G401 (cell line): ENCODE results near the gene TCEAL4. TPM values are rescaled to one million over a fixed set of nuclear protein-coding genes. Genes with fewer than 3 reads are reported as not detected.
A peak's percentile ranks its signal among the peaks of the same experiment; 100 is the strongest.
"Not testable (repeated sequence)": the region's sequence is repeated elsewhere in the genome, so short reads cannot be mapped to it uniquely, and the experiment has no call there.

ENCODE experiments used
- DNase-seq: peaks from one replicate; pipeline ENCODE4 v3.0.0-alpha.2; 2015; ENCODE audit warnings: low spot score
- in situ Hi-C: cut with HindIII; loops from 2 replicates; pipeline ENCODE4 v1.10.0; 2016; ENCODE audit warnings: low sequenced_read_pairs, mixed read lengths
- total RNA-seq: library from RNA; depleted of rRNA; stranded (reverse); fragments of >200 nt; shearing (Covaris generic); gene quantifications from 2 replicates; pipeline ENCODE4 v1.2.3, GENCODE V29; 2014

Gene TCEAL4
- total RNA-seq, 1 experiment from 2014 or later, result 45.2 TPM

- in situ Hi-C loops, result no loop called here
- no peak for DNase-seq
These were observed 719 bp upstream of the TCEAL4 start for GRCh38 chrX:103584596-103584995.

- in situ Hi-C loops, result no loop called here
- DNase-seq, result peak; percentile 22
These were observed 965 bp downstream of the TCEAL4 start for GRCh38 chrX:103586314-103586646.

- in situ Hi-C loops, result no loop called here
- DNase-seq, result no peak
These were observed 1.3 kb downstream of the TCEAL4 start for GRCh38 chrX:103586659-103587058.

- DNase-seq, in situ Hi-C loops: not testable (repeated sequence)
These were observed 7.0 kb downstream of the TCEAL4 start for GRCh38 chrX:103592295-103592694.

- in situ Hi-C loops, DNase-seq: not testable (repeated sequence)
These were observed 9.9 kb downstream of the TCEAL4 start for GRCh38 chrX:103595202-103595601.

GRCh38 chrX:103607364-103608305, 22.3 kb downstream of the TCEAL4 start, which contains the start of gene TCEAL3:
TSS of gene TCEAL3 (plus strand) at chrX:103607963. CDS start at chrX:103609065, 1,102 bp downstream.
- in situ Hi-C loops, result no loop called here
- DNase-seq, result peak; percentile 64

- in situ Hi-C loops, result no loop called here
- peak; percentile 38 for DNase-seq
These were observed 23.1 kb downstream of the TCEAL4 start for GRCh38 chrX:103608306-103608963.

- in situ Hi-C loops, result no loop called here
These were observed 25.0 kb downstream of the TCEAL4 start for GRCh38 chrX:103610282-103610681.

GRCh38 chrX:103613362-103613890, 28.1 kb downstream of the TCEAL4 start:
- DNase-seq, result no peak
- in situ Hi-C loops, result no loop called here

More at GRCh38 chrX:103610282-103610681, 25.0 kb downstream of the TCEAL4 start:
- no peak for DNase-seq

GRCh38 chrX:103614999-103615398, 29.7 kb downstream of the TCEAL4 start:
- DNase-seq, result no peak
- in situ Hi-C loops, result no loop called here

- in situ Hi-C loops, result no loop called here
- DNase-seq, result no peak
These were observed 30.6 kb downstream of the TCEAL4 start for GRCh38 chrX:103615781-103616371.

- no peak for DNase-seq
- in situ Hi-C loops, result no loop called here
These were observed 31.4 kb downstream of the TCEAL4 start for GRCh38 chrX:103616676-103617186.

GRCh38 chrX:103624111-103624510, 38.8 kb downstream of the TCEAL4 start:
- peak; percentile 54 for DNase-seq
- in situ Hi-C loops, result no loop called here

GRCh38 chrX:103626855-103627254, 41.5 kb downstream of the TCEAL4 start:
- no peak for DNase-seq
- in situ Hi-C loops, result no loop called here

- in situ Hi-C loops, result no loop called here
- peak; percentile 81 for DNase-seq
These were observed 43.3 kb downstream of the TCEAL4 start, which contains the start of gene TCEAL1 for GRCh38 chrX:103628386-103629317. TSS of gene TCEAL1 (plus strand) at chrX:103628975. CDS start at chrX:103629917, 942 bp downstream.

GRCh38 chrX:103629318-103630170, 44.2 kb downstream of the TCEAL4 start:
- in situ Hi-C loops, result no loop called here
- peak; percentile 74 for DNase-seq

GRCh38 chrX:103630171-103630511, 44.8 kb downstream of the TCEAL4 start:
- in situ Hi-C loops, result no loop called here
- DNase-seq, result no peak

- in situ Hi-C loops, result no loop called here
- DNase-seq, result peak; percentile 25
These were observed 45.8 kb downstream of the TCEAL4 start for GRCh38 chrX:103631145-103631544.
